H9 (cell line): ENCODE measurements around the gene ZNF292. TPM values are rescaled to one million over a fixed set of nuclear protein-coding genes. Genes with fewer than 3 reads are reported as not detected.

Source experiments
- DNase-seq: peaks from one replicate; pipeline ENCODE4 v3.0.0-alpha.2; 2017
- H2AFZ ChIP-seq: one replicate; pipeline ENCODE4 v1.6.1; 2013; ENCODE audit warnings: mild to moderate bottlenecking, low read length, control low read depth, moderate library complexity
- H2AK5ac ChIP-seq: 2 replicates; pipeline ENCODE4 v1.6.1; 2013; ENCODE audit warnings: low read length, control low read depth, mixed read lengths; ENCODE audit not compliant: insufficient read length
- H2BK120ac ChIP-seq: one replicate; pipeline ENCODE4 v1.6.1; 2013; ENCODE audit warnings: low read depth, mild to moderate bottlenecking, low read length, control low read depth, inconsistent platforms; ENCODE audit not compliant: poor library complexity, severe bottlenecking
- H2BK12ac ChIP-seq: 2 replicates; pipeline ENCODE4 v1.6.1; 2013; ENCODE audit warnings: low read length, control low read depth, mixed read lengths, low read depth; ENCODE audit not compliant: insufficient read length
- H2BK15ac ChIP-seq: 2 replicates; pipeline ENCODE4 v1.6.1; 2013; ENCODE audit warnings: low read depth, low read length, control low read depth
- H2BK20ac ChIP-seq: one replicate; pipeline ENCODE4 v1.6.1; 2013; ENCODE audit warnings: low read depth, mild to moderate bottlenecking, low read length, control low read depth, inconsistent platforms; ENCODE audit not compliant: poor library complexity, severe bottlenecking
- H2BK5ac ChIP-seq: 2 replicates; pipeline ENCODE4 v1.6.1; 2013; ENCODE audit warnings: low read length, control low read depth, mixed read lengths; ENCODE audit not compliant: insufficient read length
- H3K14ac ChIP-seq: 2 replicates; pipeline ENCODE4 v1.6.1; 2013; ENCODE audit warnings: low read length, control low read depth; ENCODE audit not compliant: insufficient read depth
- H3K18ac ChIP-seq: 2 replicates; pipeline ENCODE4 v1.6.1; 2013; ENCODE audit warnings: low read depth, mild to moderate bottlenecking, mixed read lengths, low read length, control low read depth; ENCODE audit not compliant: insufficient read length
- H3K23ac ChIP-seq: 2 replicates; pipeline ENCODE4 v1.6.1; 2013; ENCODE audit warnings: low read length, control low read depth, mixed read lengths, low read depth; ENCODE audit not compliant: insufficient read length
- H3K23me2 ChIP-seq: 2 replicates; pipeline ENCODE4 v1.6.1; 2013; ENCODE audit warnings: low read depth, mild to moderate bottlenecking, mixed read lengths, low read length, control low read depth; ENCODE audit not compliant: insufficient read length, poor library complexity, severe bottlenecking
- H3K27ac ChIP-seq: 2 replicates; pipeline ENCODE4 v1.5.1; 2013; ENCODE audit warnings: low read length, control low read depth, mixed read lengths, low read depth; ENCODE audit not compliant: insufficient read length
- H3K27me3 ChIP-seq: 2 replicates; pipeline ENCODE4 v1.6.1; 2013; ENCODE audit warnings: low read length, control low read depth, inconsistent platforms; ENCODE audit not compliant: insufficient read depth
- H3K4ac ChIP-seq: 2 replicates; pipeline ENCODE4 v1.6.1; 2013; ENCODE audit warnings: low read depth, mild to moderate bottlenecking, control low read depth, inconsistent platforms, low read length, moderate library complexity
- H3K4me1 ChIP-seq: 2 replicates; pipeline ENCODE4 v1.6.1; 2013; ENCODE audit warnings: low read length, control low read depth, inconsistent platforms; ENCODE audit not compliant: insufficient read depth
- H3K4me2 ChIP-seq: 2 replicates; pipeline ENCODE4 v1.6.1; 2013; ENCODE audit warnings: low read length, control low read depth, mixed read lengths; ENCODE audit not compliant: insufficient read length, insufficient read depth
- H3K56ac ChIP-seq: 2 replicates; pipeline ENCODE4 v1.6.1; 2013; ENCODE audit warnings: low read depth, mild to moderate bottlenecking, mixed read lengths, low read length, control low read depth; ENCODE audit not compliant: insufficient read length
- H3K79me1 ChIP-seq: 2 replicates; pipeline ENCODE4 v1.6.1; 2013; ENCODE audit warnings: low read depth, mild to moderate bottlenecking, moderate library complexity, low read length, control low read depth, inconsistent platforms; ENCODE audit not compliant: insufficient read depth, poor library complexity, severe bottlenecking
- H3K79me2 ChIP-seq: 2 replicates; pipeline ENCODE4 v1.6.1; 2013; ENCODE audit warnings: low read length, control low read depth, inconsistent platforms; ENCODE audit not compliant: insufficient read depth
- H3K9ac ChIP-seq: 2 replicates; pipeline ENCODE4 v1.6.1; 2013; ENCODE audit warnings: low read length, control low read depth, mixed read lengths; ENCODE audit not compliant: insufficient read length; ENCODE audit errors: extremely low read depth
- H3K9me3 ChIP-seq: one replicate; pipeline ENCODE4 v1.6.1; 2013; ENCODE audit warnings: low read depth, low read length, inconsistent platforms; ENCODE audit not compliant: control insufficient read depth
- H3T11ph ChIP-seq: one replicate; pipeline ENCODE4 v1.6.1; 2013; ENCODE audit warnings: mild to moderate bottlenecking, low read length, control low read depth, inconsistent platforms
- H4K20me1 ChIP-seq: one replicate; pipeline ENCODE4 v1.6.1; 2013; ENCODE audit not compliant: control insufficient read depth, insufficient read length, insufficient read depth
- H4K5ac ChIP-seq: 2 replicates; pipeline ENCODE4 v1.6.1; 2013; ENCODE audit warnings: low read depth, mild to moderate bottlenecking, mixed read lengths, low read length, control low read depth; ENCODE audit not compliant: insufficient read length
- H4K8ac ChIP-seq: replicated peaks from 2 replicates; pipeline ENCODE4 v1.6.1; 2013; ENCODE audit warnings: low read length, control low read depth, mixed read lengths, low read depth; ENCODE audit not compliant: insufficient read length
- H4K91ac ChIP-seq: 2 replicates; pipeline ENCODE4 v1.6.1; 2013; ENCODE audit warnings: low read depth, mild to moderate bottlenecking, moderate library complexity, mixed read lengths, low read length, control low read depth; ENCODE audit not compliant: insufficient read length
- H3K27ac Mint-ChIP-seq, 3 experiments: 2 replicates in 2 of 3; 3 replicates in 1 of 3; pipeline ENCODE4 v1.8.0; 2020 to 2021; ENCODE audit warnings: mixed read lengths in 3 of 3, mild to moderate bottlenecking in 1 of 3, moderate library complexity in 1 of 3
- H3K27me3 Mint-ChIP-seq: 2 replicates; pipeline ENCODE4 v1.8.0; 2021; ENCODE audit warnings: low read depth, mild to moderate bottlenecking, moderate library complexity, mixed read lengths
- H3K36me3 Mint-ChIP-seq, 3 experiments: 2 replicates in 2 of 3; 3 replicates in 1 of 3; pipeline ENCODE4 v1.8.0; 2020 to 2021; ENCODE audit warnings: low read depth in 3 of 3, mixed read lengths in 3 of 3; ENCODE audit not compliant: insufficient read depth in 1 of 3
- H3K4me1 Mint-ChIP-seq, 2 experiments: 2 replicates each; pipeline ENCODE4 v1.8.0; 2020; ENCODE audit warnings: mixed read lengths in 2 of 2
- H3K4me3 Mint-ChIP-seq, 2 experiments: 2 replicates in 1 of 2; 3 replicates in 1 of 2; pipeline ENCODE4 v1.8.0; 2020 to 2021; ENCODE audit warnings: mild to moderate bottlenecking in 2 of 2, mixed read lengths in 2 of 2, moderate library complexity in 1 of 2
- H3K9me3 Mint-ChIP-seq, 2 experiments: 2 replicates in 1 of 2; 3 replicates in 1 of 2; pipeline ENCODE4 v1.8.0; 2020; ENCODE audit warnings: mild to moderate bottlenecking in 2 of 2, mixed read lengths in 2 of 2, moderate library complexity in 1 of 2
- CTCF ChIP-seq: fragments of 200-600 bp; sonication (generic); conservative IDR thresholded peaks from 3 replicates; pipeline ENCODE4 v1.8.0; 2021; ENCODE audit warnings: antibody characterized with exemption, mild to moderate bottlenecking
- WGBS: extraction: QIAGEN DNeasy Blood & Tissue Kit; methylation state at CpG from one replicate; pipeline ENCODE4 v1.1.7; 2013; ENCODE audit warnings: missing lambda C conversion rate, low lambda C conversion rate, mixed read lengths; ENCODE audit not compliant: insufficient read length; ENCODE audit errors: extremely low coverage; 5-methylcytosine and 5-hydroxymethylcytosine counted together
- total RNA-seq: library from RNA; stranded (reverse); gene quantifications from 2 replicates; pipeline ENCODE4 v1.2.1, GENCODE V29; 2021

The ZNF292 gene
- total RNA-seq, 1 experiment from 2014 or later = 38.7 TPM

- no peaks in the 10 kb centered on the region for H4K20me1 ChIP-seq
Observed at GRCh38 chr6:87174078-87174579, 18.8 kb downstream of the ZNF292 start.

More at GRCh38 chr6:87174078-87174579, 18.8 kb downstream of the ZNF292 start:
- Histone ChIP-seq H3K27me3 (no peaks in the 10 kb centered on the region), H2BK15ac (no peak overlapping the region), H3K4me2 (no peak overlapping the region), H2BK12ac (no peak overlapping the region), H3K23me2 (no peaks in the 10 kb centered on the region), H3K14ac (no peak overlapping the region), H4K8ac (no peak overlapping the region), H2BK20ac (no peak overlapping the region), H2BK120ac (no peak overlapping the region), H2AFZ (no peak overlapping the region), H4K5ac (no peak overlapping the region), H3K9ac (no peak overlapping the region), H3K79me1 (no peaks in the 10 kb centered on the region), H3K4ac (no peak overlapping the region), H3K9me3 (no peaks in the 10 kb centered on the region), H3K4me1 (peaks cover 7% of the 10 kb centered on the region; the same call in 1 of the 2 replicates), H3K18ac (no peak overlapping the region), H3K23ac (no peak overlapping the region), H3K27ac (no peak overlapping the region), H3K79me2 (peaks cover 24% of the 10 kb centered on the region; the same call in 1 of the 2 replicates), H3T11ph (no peak overlapping the region), H4K91ac (no peak overlapping the region), H2AK5ac (no peak overlapping the region), H3K56ac (no peak overlapping the region), H2BK5ac (no peak overlapping the region)
- peaks cover 83 to 85% of the 10 kb centered on the region in 2 experiments for H3K4me1 Mint-ChIP-seq
- no peak for DNase-seq
- WGBS = no CpG with 5 or more reads among the region's 3 CpGs
- peak overlapping the region; percentile 41 to 83 (median 65); a peak in 6 of 7 replicates for H3K27ac Mint-ChIP-seq
- no peak for TF ChIP-seq CTCF
- H3K9me3 Mint-ChIP-seq = no peaks in the 10 kb centered on the region
- H3K4me3 Mint-ChIP-seq = no peak overlapping the region; a peak in 1 of 5 replicates
- no peaks in the 10 kb centered on the region for H3K27me3 Mint-ChIP-seq
- H3K36me3 Mint-ChIP-seq = peaks cover 10 to 30% (median 11%) of the 10 kb centered on the region in 3 experiments
